HCT116 (cell line): ENCODE results near the gene MOV10. TPM values are rescaled to one million over a fixed set of nuclear protein-coding genes. Genes with fewer than 3 reads are reported as not detected.

Experiments used
- ATAC-seq: fragments of 200-7000 bp; cut with Tn5 transposase; 2 replicates; pipeline ENCODE4 v1.9.1; 2020; ENCODE audit warnings: mild to moderate bottlenecking, moderate library complexity
- BruUV-seq: library from RNA; stranded (reverse); fragments of 400-500 nt; replicated peaks from 2 replicates; lab custom pipeline; 2021; lab: Mats Ljungman, UMichigan
- CTCF ChIA-PET: fragments of 300-600 bp; sonication (Branson Sonifier 250); formaldehyde crosslinking; loops from one replicate; lab custom pipeline; 2021; ENCODE audit warnings: antibody characterized with exemption; lab: Charles Lee
- POLR2A ChIA-PET: fragments of 300-600, 350-600 bp; sonication (Branson Sonifier 250); formaldehyde crosslinking; loops from one replicate; lab custom pipeline; 2021; ENCODE audit warnings: antibody characterized with exemption; lab: Charles Lee
- RAD21 ChIA-PET, 2 experiments: fragments of 300-600 bp; sonication (Branson Sonifier 250); formaldehyde crosslinking; loops; one replicate each; lab custom pipeline; 2023; ENCODE audit warnings: low total read pairs in 2 of 2; ENCODE audit not compliant: uncharacterized antibody in 2 of 2, unreplicated experiment in 2 of 2, low non-redundant PET in 1 of 2; lab: Charles Lee
- DNase-seq: peaks from one replicate; pipeline ENCODE4 v3.0.0-alpha.2; 2010; ENCODE audit warnings: low read depth, low spot score
- H2AFZ ChIP-seq: fragments of 200-600 bp; shearing (Covaris generic), sonication (generic); 2 replicates; pipeline ENCODE4 v1.6.1; 2017; ENCODE audit warnings: low read depth, mixed run types, mixed read lengths, antibody characterized with exemption, low read length; ENCODE audit not compliant: poor library complexity, severe bottlenecking
- H3K27ac ChIP-seq: 2 replicates; pipeline ENCODE4 v1.5.1; 2012; ENCODE audit warnings: low read depth, low read length
- H3K27me3 ChIP-seq: fragments of 200-600 bp; sonication (generic); 2 replicates; pipeline ENCODE4 v1.6.1; 2016; ENCODE audit warnings: mixed run types, low read length, mixed read lengths; ENCODE audit not compliant: insufficient read depth
- H3K36me3 ChIP-seq, 2 experiments: fragments of 200-500 bp in 1 of 2; fragments of 200-600 bp in 1 of 2; sonication (Bioruptor generic) in 1 of 2; sonication (generic) in 1 of 2; 2 replicates each; pipeline versions ENCODE4 v1.5.1 to v1.6.1; 2014 to 2016; ENCODE audit warnings: low read length in 2 of 2, inconsistent platforms in 1 of 2, mixed read lengths in 1 of 2, mixed run types in 1 of 2; ENCODE audit not compliant: insufficient read depth in 2 of 2, control insufficient read depth in 1 of 2
- H3K4me1 ChIP-seq, 2 experiments: fragments of 200-600 bp in 1 of 2; sonication (generic) in 1 of 2; 2 replicates each; pipeline versions ENCODE4 v1.5.1 to v1.6.1; 2012 to 2017; ENCODE audit warnings: low read length in 2 of 2, inconsistent platforms in 1 of 2, mild to moderate bottlenecking in 1 of 2, mixed read lengths in 1 of 2, mixed run types in 1 of 2, moderate library complexity in 1 of 2; ENCODE audit not compliant: insufficient read depth in 2 of 2, control insufficient read depth in 1 of 2
- H3K4me2 ChIP-seq: fragments of 200-600 bp; sonication (generic); 2 replicates; pipeline ENCODE4 v1.6.1; 2017; ENCODE audit warnings: mixed run types, low read length, mixed read lengths
- H3K4me3 ChIP-seq, 2 experiments: fragments of 200-600 bp in 1 of 2; sonication (generic) in 1 of 2; replicated peaks in 1 of 2; 2 replicates each; pipeline ENCODE4 v1.5.1; 2011 to 2016; ENCODE audit warnings: low read length in 2 of 2, control low read depth in 1 of 2, low read depth in 1 of 2, mild to moderate bottlenecking in 1 of 2, mixed read lengths in 1 of 2, mixed run types in 1 of 2
- H3K79me2 ChIP-seq: fragments of 200-600 bp; sonication (generic); 2 replicates; pipeline ENCODE4 v1.6.1; 2017; ENCODE audit warnings: mild to moderate bottlenecking, mixed run types, low read length, moderate library complexity, mixed read lengths; ENCODE audit not compliant: insufficient read depth
- H3K9ac ChIP-seq: fragments of 200-600 bp; sonication (generic); 2 replicates; pipeline ENCODE4 v1.6.1; 2016; ENCODE audit warnings: low read length, mixed read lengths
- H3K9me2 ChIP-seq: fragments of 200-600 bp; sonication (generic), shearing (Covaris generic); 2 replicates; pipeline ENCODE4 v1.6.1; 2017; ENCODE audit warnings: mixed run types, mild to moderate bottlenecking, moderate library complexity; ENCODE audit not compliant: insufficient read depth
- H3K9me3 ChIP-seq, 2 experiments: fragments of 200-500 bp in 1 of 2; fragments of 200-600 bp in 1 of 2; sonication (Bioruptor generic) in 1 of 2; sonication (generic) in 1 of 2; 2 replicates each; pipeline ENCODE4 v1.6.1; 2014 to 2017; ENCODE audit warnings: low read length in 2 of 2, mixed read lengths in 2 of 2, inconsistent platforms in 1 of 2, low read depth in 1 of 2, mild to moderate bottlenecking in 1 of 2, mixed run types in 1 of 2, moderate library complexity in 1 of 2; ENCODE audit not compliant: control insufficient read depth in 1 of 2, insufficient read depth in 1 of 2
- H4K20me1 ChIP-seq: fragments of 200-600 bp; sonication (generic), shearing (Covaris generic); 2 replicates; pipeline ENCODE4 v1.6.1; 2017; ENCODE audit warnings: mixed run types, mild to moderate bottlenecking, moderate library complexity; ENCODE audit not compliant: insufficient read depth
- ATF3 ChIP-seq: IDR thresholded peaks from 2 replicates; pipeline ENCODE4 v1.6.1; 2012
- FOSL1 ChIP-seq: IDR thresholded peaks from 2 replicates; pipeline ENCODE4 v1.6.1; 2012; ENCODE audit warnings: low read depth
- JUND ChIP-seq: IDR thresholded peaks from 2 replicates; pipeline ENCODE4 v1.6.1; 2012
- RAD21 ChIP-seq: IDR thresholded peaks from 2 replicates; pipeline ENCODE4 v1.6.1; 2012; ENCODE audit warnings: low read depth, mild to moderate bottlenecking
- SP1 ChIP-seq: IDR thresholded peaks from 2 replicates; pipeline ENCODE4 v1.6.1; 2012; ENCODE audit warnings: low read depth
- YY1 ChIP-seq: IDR thresholded peaks from 2 replicates; pipeline ENCODE4 v1.6.1; 2011; ENCODE audit warnings: low read length, low read depth, moderate library complexity, mild to moderate bottlenecking; ENCODE audit not compliant: insufficient replicate concordance; ENCODE audit errors: extremely low read depth
- ZBTB33 ChIP-seq: IDR thresholded peaks from 2 replicates; pipeline ENCODE4 v1.6.1; 2011; ENCODE audit warnings: mild to moderate bottlenecking, low read length, moderate library complexity; ENCODE audit not compliant: insufficient replicate concordance; ENCODE audit errors: extremely low read depth
- ZNF274 ChIP-seq: fragments of 200-500 bp; sonication (Bioruptor generic); IDR thresholded peaks from 2 replicates; pipeline ENCODE4 v1.6.1; 2014; ENCODE audit warnings: mild to moderate bottlenecking, low read depth, low read length, inconsistent platforms
- intact Hi-C: fragments of 100-400 bp; cut with micrococcal nuclease; formaldehyde crosslinking; loops from 2 replicates; pipeline ENCODE4 v1.10.0; 2022
- total RNA-seq: library from RNA; stranded (reverse); gene quantifications from one replicate; pipeline ENCODE4 v1.2.1, GENCODE V29; 2021; ENCODE audit not compliant: unreplicated experiment

MOV10 gene
- total RNA-seq, 1 experiment from 2014 or later: 109 TPM

- TF ChIP-seq ZBTB33 (no peak), ZNF274 (no peak), ATF3 (no peak), FOSL1 (no peak), JUND (no peak), RAD21 (no peak), YY1 (no peak), SP1 (no peak)
- Histone ChIP-seq H2AFZ (no peak overlapping the region), H3K27ac (no peak overlapping the region), H3K4me1 (peaks cover 35 to 36% of the 10 kb centered on the region in 2 experiments), H4K20me1 (no peaks in the 10 kb centered on the region), H3K9me2 (no peaks in the 10 kb centered on the region), H3K79me2 (no peaks in the 10 kb centered on the region), H3K9me3 (no peaks in the 10 kb centered on the region), H3K27me3 (no peaks in the 10 kb centered on the region), H3K4me3 (no peak overlapping the region), H3K4me2 (no peak overlapping the region), H3K36me3 (peaks cover 16 to 30% of the 10 kb centered on the region in 2 experiments), H3K9ac (no peak overlapping the region)
- ATAC-seq: no peak
- no TSS peak for BruUV-seq
- ChIA-PET CTCF (no interaction called here), RAD21 (no interaction called here), POLR2A (no interaction called here)
- intact Hi-C loops: no loop called here
- DNase-seq: no peak
These were observed 22.3 kb downstream of the MOV10 start for GRCh38 chr1:112696578-112697314.
